ENCODE results near the gene CRK.
A peak's percentile ranks its signal among the peaks of the same experiment; 100 is the strongest.

GRCh38 chr17:1484676-1485422, 28.8 kb upstream of the CRK start:
- TF ChIP-seq CTCF (IDR thresholded peaks at IDR 0.05) (no peak), POLR2A (IDR thresholded peaks at IDR 0.05) (no peak), POLR2AphosphoS5 (IDR thresholded peaks at IDR 0.05; ENCODE audit: insufficient read depth in 1 of 2, low read depth in 1 of 2) (peak in 1 of 2 donors; percentile 53)
